ENCODE results near the gene TTC5.
"Not testable (repeated sequence)": the region's sequence is repeated elsewhere in the genome, so short reads cannot be mapped to it uniquely, and the experiment has no call there.

The TTC5 gene, protein sequence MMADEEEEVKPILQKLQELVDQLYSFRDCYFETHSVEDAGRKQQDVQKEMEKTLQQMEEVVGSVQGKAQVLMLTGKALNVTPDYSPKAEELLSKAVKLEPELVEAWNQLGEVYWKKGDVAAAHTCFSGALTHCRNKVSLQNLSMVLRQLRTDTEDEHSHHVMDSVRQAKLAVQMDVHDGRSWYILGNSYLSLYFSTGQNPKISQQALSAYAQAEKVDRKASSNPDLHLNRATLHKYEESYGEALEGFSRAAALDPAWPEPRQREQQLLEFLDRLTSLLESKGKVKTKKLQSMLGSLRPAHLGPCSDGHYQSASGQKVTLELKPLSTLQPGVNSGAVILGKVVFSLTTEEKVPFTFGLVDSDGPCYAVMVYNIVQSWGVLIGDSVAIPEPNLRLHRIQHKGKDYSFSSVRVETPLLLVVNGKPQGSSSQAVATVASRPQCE

DNA sequence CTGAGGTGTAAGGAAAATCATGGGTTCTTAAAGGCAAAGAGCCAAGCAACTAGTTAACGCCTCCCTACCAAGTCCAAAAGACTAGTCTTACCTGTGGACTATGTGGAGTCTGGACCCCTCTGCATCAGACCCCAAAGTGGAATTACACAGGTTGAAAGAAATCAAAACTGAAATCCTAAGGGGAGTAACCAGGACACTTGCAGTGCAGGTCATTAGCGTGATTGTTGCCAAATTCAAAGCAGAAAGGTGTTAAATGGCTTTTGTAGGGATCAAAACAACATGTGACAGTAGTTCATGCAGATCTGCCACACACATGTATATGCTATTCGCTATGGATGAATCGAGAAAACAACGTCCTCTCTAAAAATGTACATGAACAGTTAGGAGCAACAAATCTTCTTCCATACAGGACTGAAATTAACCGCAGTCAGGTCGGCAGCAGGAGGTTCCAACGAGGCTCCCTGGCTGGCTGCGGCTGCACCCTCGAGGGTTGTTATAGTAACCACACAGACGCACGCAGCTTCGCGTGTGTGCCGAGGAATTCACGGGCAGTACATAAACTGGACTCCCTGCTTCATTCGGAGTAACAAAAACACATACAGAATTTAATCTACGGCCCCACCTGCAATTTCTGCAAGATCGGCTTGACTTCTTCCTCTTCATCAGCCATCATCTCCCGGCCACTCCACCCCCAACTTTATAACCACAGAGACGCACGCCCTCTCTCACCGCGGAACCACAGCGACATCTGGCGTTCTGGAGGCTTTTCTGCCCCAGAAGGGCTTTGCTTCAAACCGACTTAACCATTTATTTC lies at the start of gene TTC5:
TTC5 (minus strand) TSS at position 687 of the 814 bp plus-strand sequence; CDS start at position 673, 14 bp downstream.
- peak; percentile 94 for DNase-seq (ENCODE audit: low spot score)

DNA sequence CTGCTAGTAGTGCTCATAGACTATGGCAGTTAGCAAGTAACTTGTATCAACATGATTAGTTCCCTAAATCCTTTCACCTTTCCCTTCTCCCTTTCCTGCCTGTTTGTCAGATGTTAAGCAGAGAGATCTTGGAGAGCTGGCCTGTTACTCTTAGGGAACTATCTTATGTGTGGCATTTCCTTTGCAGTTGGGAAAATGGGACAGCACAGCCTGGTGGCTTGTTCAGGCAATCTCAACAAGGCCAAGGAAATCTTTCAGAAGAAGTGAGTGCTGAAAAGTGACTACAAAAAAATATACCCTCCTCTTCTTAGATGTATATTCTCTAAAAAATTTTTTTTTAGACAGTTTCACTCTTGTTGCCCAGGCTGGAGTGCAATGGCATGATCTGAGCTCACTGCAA lies 45.1 kb upstream of the TTC5 start:
- DNase-seq (ENCODE audit: low spot score), result no peak

DNA sequence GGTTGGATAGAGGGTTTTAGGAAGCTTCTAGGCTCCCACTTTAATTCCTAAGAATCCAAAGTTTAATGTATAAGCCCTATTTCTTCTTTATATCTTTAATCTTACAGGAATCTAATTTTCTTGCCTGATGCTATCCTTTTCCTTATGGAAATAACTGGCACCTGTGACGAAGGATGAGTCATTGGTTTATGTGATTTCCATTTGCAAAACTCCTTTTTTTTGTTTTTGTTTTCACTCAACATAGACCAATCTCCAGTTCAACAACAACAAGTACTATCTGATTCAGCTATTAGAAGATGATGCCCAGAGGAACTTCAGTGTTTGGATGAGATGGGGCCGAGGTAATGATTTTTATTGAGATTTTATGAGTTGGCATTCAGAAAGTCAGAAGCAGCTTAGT lies 44.5 kb upstream of the TTC5 start:
- DNase-seq (ENCODE audit: low spot score), result no peak

DNA sequence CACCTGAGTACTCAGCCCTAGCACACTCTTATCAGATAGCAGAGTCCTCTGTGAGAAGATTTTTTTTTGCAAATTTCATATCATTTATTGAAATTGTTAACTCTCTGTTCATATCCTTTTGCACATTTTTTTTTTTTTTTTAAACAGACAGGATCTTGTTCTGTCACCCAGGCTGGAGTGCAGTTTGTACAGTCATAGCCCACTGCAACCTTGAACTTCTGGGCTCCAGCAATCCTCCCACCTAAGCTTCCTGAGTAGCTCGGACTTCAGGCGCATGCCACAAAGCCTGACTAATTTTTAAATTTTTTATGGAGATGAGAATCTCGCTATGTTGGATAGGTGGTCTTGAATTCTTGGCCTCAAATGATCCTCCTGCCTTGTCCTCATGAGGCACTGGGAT lies 42.0 kb upstream of the TTC5 start:
- no peak for DNase-seq (ENCODE audit: low spot score)

DNA sequence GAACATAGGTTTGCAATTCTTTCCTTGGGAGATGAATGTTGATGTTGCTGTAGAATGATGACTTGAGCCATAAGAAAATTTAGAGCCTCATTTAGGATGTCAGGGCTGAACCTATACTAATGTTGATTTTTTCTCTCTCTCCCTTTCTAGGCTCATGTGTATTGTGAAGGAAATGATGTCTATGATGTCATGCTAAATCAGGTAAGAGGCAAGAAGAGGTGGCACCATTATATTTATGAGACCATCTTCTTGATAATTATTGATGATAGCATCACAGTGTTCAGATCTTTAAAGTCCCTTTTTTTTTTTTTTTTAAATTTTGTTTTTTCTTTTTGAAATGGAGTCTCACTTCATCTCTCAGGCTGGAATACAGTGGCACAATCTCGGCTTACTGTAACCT lies 41.0 kb upstream of the TTC5 start:
- DNase-seq (ENCODE audit: low spot score), result no peak

DNA sequence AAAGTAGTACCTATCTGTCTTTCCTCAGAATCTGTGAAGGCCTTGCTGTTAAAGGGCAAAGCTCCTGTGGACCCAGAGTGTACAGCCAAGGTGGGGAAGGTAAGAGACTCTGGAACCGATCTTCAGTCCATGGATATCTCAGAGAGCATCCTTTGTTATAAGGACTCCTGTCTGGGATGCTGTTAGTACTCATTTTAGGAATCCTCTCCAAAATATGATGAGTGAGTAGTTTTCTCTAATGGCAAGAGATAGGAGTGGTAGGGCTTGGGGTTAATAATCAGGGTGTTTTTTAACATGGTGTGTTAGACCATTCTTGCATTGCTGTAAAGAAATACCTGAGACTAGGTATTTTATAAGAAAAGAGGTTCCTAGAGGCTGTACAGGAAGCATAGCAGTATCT lies 39.6 kb upstream of the TTC5 start:
- DNase-seq (ENCODE audit: low spot score), result no peak

DNA sequence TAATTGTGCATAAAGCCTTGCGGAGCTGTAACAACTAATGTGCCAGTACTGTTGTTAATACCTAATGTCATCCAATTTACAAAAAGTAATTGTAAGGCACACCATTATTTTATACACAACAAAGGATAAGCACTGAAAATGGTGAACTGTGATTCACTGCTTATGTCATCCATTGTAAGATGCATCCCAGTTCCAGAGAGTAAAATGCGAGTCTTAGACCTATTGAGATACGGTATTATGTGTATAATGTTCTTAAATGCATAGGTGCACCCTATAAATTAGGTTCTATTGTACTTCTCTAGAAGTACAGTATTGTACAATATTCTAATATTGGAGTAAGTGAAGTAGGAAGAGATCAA lies 38.1 kb upstream of the TTC5 start:
- no peak for DNase-seq (ENCODE audit: low spot score)

DNA sequence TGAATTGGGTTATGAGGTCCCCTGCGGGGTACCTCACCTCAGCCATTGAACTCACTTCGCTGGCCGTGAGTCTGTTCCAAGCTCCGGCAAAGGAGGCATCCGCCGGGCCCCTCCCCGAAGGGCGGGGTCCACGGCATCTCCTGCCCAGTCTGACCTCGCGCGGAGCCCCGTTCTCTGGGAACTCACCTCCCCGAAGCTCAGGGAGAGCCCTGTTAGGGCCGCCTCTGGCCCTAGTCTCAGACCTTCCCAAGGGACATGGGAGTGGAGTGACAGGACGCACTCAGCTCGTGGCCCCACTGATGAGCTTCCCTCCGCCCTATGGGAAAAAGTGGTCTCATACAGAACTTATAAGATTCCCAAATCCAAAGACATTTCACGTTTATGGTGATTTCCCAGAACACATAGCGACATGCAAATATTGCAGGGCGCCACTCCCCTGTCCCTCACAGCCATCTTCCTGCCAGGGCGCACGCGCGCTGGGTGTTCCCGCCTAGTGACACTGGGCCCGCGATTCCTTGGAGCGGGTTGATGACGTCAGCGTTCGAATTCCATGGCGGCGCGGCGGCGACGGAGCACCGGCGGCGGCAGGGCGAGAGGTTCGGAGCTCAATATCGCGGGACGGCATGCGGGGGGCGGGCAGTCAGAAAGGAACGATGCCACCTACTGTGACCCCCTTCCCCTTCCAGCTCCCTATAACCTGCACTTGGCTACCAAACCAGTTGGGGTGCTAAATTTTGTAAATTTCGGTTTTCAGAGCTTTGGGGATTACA lies 37.5 kb upstream of the TTC5 start, which contains the start of gene PARP2:
PARP2 (plus strand) TSS at position 544 of the 770 bp plus-strand sequence; CDS start at position 551, 7 bp downstream.
- peak; percentile 98 for DNase-seq (ENCODE audit: low spot score)

DNA sequence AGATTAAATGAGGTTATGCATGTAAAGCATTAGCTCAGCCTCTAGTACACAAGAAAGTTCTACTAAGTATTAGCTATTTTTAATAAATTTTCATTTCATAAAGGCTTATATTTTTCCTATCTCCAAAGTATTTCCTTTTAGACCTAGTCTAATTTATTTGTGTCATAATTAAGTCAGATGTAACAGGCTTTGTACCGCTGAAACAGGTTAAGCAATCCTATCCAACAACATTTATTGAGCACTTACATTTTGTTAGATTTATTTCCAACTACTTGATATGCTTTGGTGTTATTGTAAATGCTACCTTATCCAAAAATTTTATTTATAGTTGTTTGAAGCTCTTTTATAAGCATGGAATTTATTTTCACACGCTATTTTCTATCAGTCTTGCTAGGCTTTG lies 35.9 kb upstream of the TTC5 start:
- DNase-seq (ENCODE audit: low spot score), result no peak

DNA sequence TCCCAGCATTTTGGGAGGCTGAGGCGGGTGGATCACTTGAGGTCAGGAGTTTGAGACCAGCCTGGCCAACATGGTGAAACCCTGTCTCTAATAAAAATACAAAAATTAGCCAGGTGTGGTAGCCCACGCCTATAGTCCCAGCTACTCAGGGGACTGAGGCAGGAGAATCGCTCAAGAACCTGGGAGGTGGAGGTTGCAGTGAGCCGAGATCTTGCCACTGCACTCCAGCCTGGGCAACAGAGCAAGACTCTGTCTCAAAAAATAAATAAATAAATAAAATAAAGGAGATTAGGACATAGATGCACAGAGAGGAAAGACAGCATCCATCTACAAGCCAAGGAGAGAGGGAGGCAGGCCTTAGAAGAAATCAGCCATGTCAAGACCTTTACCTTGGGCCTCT lies 35.3 kb upstream of the TTC5 start:
- DNase-seq (ENCODE audit: low spot score), result not testable (repeated sequence)

DNA sequence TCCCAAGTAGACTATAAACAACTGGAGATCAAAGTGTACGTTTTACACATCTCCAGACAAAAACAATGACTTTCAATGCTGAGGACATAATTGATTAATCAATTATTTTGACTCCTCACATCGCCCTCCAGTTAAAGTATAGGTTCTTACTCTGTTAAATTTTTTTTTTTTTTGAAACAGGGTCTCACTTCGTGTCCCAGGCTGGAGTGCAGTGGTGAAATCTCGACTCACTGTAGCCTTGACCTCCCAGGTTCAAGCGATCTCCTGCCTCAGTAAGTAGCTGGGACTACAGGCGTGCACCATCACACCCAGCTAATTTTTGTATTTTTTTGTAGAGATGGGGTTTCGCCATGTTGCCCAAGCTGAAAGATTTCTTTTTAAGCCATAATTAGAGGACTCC lies 28.3 kb upstream of the TTC5 start:
- no peak for DNase-seq (ENCODE audit: low spot score)

DNA sequence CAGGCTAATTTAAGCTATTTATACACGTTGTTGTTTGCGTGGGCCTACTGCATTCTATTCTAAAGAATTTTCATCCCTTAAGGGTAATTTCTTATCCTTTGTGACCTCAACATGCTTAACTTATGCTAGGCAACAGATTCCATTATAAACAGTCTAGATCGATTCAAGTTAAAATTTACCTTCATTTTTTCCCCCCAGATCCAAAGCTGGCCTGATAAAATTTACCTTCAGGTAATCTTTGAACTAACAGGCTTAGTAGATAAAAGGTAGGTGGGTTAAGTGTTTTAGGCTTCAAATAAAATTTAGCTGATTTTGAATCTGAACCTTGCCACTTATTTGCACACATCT lies 27.7 kb upstream of the TTC5 start:
- DNase-seq (ENCODE audit: low spot score), result no peak

DNA sequence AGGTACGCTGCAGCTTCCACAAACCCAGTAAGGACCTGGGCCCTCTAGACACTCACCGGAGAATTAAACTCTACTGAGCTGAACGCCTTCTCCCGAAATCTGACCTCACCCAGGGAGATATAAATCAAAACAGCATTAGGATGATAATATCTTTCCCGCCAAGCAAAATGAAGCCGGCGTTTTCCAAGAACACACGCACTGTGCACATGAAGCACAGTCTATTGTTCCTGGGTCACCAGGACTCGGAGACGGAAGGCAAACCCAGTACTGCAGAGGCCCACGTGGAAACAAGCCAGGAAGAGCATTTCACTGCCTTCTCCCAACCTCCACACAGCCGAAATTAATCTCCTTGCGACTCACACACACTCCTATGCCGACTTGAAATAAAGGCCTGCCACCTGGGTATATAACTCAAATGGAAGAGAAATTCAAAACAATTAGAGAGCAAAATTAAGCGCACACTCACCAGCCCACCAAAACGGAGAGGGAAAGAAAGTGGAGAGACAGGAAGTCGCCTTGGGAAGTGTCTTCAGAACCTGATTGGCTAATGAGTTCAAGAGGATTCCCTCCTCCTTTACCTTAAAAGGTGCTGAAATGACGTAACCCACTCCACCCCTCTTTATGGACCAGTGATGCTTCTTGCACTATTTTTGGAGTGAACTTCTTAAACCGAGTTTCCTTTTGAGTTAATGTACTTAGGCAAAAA lies 27.2 kb upstream of the TTC5 start, which contains the start of gene CCNB1IP1:
CCNB1IP1 (minus strand) TSS at position 492 of the 706 bp plus-strand sequence. CDS start 16,756 bp downstream, outside the sequence.
- DNase-seq (ENCODE audit: low spot score), result peak; percentile 73

DNA sequence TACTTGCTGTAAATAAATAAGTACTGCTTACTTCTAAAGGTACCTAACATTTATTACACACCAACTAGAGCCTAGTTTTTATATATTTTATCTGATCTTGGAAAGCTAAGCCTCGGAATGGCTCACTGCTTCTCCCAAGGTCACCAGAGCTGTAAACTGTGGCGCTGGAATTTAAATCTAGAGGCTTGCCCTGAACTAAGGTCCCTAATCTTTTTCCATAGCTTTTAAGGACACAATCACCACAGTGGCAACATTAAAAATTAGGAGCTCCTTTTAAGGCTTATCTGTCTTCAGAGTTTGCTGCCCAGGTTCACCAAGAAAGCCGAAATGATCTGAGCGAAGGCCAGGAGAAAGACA lies 26.7 kb upstream of the TTC5 start:
- DNase-seq (ENCODE audit: low spot score), result no peak

DNA sequence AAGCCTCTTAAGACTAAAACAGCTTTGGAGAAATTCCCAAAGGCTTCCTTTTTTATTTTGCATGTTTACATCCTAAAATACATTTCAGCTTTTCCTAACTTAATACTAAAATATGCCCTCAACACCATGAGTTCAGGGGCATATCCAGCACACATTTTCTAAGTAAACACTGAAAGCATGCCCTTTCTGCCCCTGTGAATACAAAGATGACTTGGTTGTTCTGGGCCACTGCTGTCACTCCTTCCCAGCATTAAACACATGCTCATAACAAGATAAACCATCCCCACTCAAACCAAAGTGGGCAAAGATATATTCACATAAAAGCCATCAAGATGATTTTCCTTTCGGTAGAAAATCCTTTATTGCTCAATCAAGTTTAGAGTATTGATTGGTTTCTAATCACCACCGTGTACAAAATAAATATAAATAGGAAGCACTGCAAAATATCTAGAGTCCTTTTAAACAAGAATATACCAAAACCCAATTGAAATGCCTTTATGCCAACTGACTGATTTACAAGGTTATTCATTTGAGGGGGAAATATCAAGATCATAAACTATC lies 25.4 kb upstream of the TTC5 start:
- no peak for DNase-seq (ENCODE audit: low spot score)

DNA sequence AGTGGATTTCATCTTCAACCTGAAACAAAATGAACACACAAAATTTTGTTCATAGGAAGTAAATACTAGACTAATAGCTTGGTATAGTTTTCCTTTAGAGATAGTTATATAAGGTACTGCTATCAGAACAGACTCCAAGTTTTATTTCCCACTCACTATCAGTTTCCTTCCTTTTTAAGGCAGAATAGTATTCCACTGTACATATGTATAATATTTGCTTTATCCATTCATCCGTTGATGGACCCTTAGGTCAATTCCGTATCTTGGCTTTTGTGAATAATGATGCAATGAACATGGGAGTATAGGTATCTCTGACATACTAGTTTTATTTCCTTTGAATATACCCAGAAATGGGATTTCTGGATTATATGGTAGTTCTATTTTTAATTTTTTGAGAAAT lies 23.6 kb upstream of the TTC5 start:
- DNase-seq (ENCODE audit: low spot score), result no peak

DNA sequence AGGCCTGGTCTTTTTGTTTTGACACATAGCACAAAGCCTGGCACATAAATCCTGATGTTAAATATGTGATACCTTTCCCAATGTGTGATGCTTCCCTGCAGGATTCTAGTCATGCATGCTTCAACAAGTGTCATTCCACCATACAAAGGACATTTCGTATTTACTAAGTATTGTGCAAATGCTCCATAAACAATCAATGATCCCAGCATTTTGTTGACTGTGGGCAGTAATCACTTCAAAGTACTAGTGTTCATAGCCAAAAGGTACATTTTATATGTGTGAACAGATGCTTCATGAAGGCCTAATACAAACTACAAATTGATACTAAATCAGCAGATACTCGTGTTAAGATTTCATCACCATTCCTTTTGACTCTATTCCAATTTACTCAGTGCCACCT lies 23.0 kb upstream of the TTC5 start:
- DNase-seq (ENCODE audit: low spot score), result no peak

DNA sequence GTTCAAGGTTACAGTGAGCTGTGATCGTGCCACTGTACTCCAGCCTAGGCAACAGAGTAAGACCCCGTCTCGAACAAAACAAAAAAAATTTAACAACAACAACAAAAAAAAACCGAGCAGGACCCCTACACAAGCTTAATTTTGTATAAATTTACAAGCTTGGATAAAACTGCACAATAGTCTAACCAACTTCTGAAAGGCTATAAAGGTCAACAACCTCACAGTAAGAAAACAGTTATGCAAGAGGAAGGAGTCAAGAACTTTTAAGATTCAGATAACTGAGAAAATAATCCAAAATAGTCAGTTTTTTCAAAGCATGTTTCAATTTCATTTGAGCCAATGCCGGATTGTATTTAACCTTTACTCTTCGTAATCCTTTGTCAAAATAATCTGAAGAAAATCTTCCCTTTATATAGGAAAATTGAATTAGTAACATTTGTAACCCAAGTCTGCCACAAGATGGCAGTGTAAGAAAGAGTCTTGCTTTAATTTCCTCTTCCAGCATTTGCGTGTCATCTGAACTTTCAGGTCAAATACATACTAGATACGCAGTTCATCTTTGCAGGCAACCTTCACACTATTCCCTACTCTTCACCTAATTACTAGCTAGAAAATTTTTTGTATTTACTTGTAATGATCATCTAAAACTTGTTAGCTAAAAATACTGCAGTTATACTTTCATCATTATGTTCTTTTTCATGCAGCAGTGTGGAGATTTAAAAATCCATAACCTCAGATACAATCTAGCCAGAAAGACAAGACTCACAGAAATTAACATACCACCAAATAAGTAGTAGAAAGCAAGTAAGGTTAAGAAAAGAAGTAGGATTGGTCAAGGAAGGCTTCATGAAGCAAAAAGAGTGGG lies 21.5 kb upstream of the TTC5 start:
- peak; percentile 79 for DNase-seq (ENCODE audit: low spot score)

DNA sequence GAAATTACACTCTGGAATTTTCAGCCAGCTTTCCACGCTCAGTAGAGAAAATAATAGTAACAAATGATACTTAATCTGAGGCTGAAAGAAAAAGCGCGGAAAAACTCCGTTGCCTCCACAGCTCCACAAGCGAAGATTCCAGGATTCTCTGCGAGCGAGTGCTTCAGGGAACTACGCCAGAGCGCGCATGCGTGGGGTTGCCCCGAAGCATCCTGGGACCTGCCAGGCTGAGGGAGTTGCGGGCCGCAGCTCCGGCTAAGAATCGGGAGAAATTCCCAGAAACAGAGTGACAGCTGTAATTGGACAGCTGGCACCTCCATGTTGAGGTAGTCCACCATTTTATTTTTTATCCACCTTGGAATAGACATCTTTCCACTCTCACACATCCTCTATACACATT lies 12.0 kb upstream of the TTC5 start:
- DNase-seq (ENCODE audit: low spot score), result no peak

DNA sequence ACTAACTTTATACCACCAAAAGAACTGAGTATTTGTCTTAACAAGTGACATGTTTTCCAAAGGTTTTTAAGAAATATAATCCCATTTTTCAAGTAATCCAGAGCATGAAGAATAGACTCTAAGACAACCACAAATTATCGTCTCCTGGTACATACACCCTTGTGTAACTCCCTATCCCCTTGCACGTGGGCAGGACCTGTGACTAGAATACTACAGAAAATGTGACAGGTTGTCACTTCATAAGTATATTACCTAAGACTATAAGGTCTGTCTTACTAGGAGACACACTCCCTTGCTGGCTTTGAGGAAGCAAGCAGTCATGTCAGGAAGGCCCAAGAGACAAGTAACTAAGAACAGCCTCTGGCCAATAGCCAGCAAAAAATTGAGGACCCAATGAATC lies 8.3 kb upstream of the TTC5 start:
- no peak for DNase-seq (ENCODE audit: low spot score)

DNA sequence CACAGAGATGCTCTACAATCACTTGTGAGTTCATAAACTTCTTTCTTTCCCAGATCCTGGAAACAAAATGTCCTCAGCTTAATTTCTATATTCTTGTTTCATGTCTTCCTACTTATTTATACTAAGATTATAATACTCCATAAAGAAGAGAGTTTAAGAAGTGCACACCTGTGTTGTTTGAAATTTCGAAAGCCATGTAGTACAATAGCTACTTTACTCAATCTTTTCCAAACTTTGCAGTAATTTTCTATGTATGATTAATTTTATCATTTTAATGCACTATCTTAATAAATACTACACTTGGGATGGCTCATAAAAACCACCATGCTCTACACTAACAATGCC lies 300 bp upstream of the TTC5 start:
- no peak for DNase-seq (ENCODE audit: low spot score)
